IPS DF 6.9 (cell line): ENCODE data around the gene AMZ2.
"Not testable (repeated sequence)": the region's sequence is repeated elsewhere in the genome, so short reads cannot be mapped to it uniquely, and the experiment has no call there.

Source experiments
- DNase-seq: peaks from one replicate; pipeline ENCODE4 v3.0.0-alpha.2; 2013; ENCODE audit warnings: low read depth, low spot score
- H3K27ac ChIP-seq: one replicate; pipeline ENCODE4 v1.5.1; 2013; ENCODE audit warnings: low read length, control low read depth
- H3K27me3 ChIP-seq: 2 replicates; pipeline ENCODE4 v1.6.1; 2013; ENCODE audit warnings: mild to moderate bottlenecking, low read length; ENCODE audit not compliant: control insufficient read depth, insufficient read depth
- H3K36me3 ChIP-seq: 2 replicates; pipeline ENCODE4 v1.6.1; 2013; ENCODE audit warnings: low read length; ENCODE audit not compliant: control insufficient read depth, insufficient read depth
- H3K4me1 ChIP-seq: 2 replicates; pipeline ENCODE4 v1.6.1; 2013; ENCODE audit warnings: low read length; ENCODE audit not compliant: control insufficient read depth, insufficient read depth
- H3K4me3 ChIP-seq: 2 replicates; pipeline ENCODE4 v1.5.1; 2013; ENCODE audit warnings: mild to moderate bottlenecking, low read length
- H3K9me3 ChIP-seq: 2 replicates; pipeline ENCODE4 v1.6.1; 2013; ENCODE audit warnings: low read length, inconsistent platforms; ENCODE audit not compliant: control insufficient read depth, insufficient read depth
- WGBS: extraction: QIAGEN DNeasy Blood & Tissue Kit; methylation state at CpG from one replicate; pipeline ENCODE4 v1.1.7; 2013; ENCODE audit warnings: mixed read lengths, missing lambda C conversion rate; ENCODE audit not compliant: insufficient read length, insufficient coverage; 5-methylcytosine and 5-hydroxymethylcytosine counted together

The AMZ2 gene

DNA sequence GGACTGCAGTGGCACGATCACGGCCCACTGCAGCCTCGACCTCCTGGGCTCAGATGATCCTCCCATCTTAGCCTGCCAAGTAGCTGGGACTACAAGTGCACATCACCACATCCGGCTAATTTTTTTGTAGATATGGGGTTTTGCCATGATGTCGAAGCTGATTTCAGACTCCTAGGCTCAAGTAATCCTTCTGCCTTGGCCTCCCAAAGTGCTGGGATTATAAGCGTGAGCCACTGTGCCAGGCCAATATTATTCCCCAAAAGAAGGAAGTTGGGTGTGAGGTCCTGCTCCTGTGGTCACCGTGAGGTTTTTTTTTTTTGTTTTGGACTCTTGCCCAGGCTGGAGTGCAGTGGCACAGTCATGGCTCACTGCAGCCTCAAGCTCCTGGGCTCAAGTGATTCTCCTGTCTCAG lies 1.5 kb downstream of the AMZ2 start:
- DNase-seq, result no peak
- Histone ChIP-seq H3K27ac (no peak overlapping the region), H3K27me3 (no peaks in the 10 kb centered on the region), H3K4me3 (no peak overlapping the region), H3K9me3 (no peaks in the 10 kb centered on the region), H3K36me3 (no peaks in the 10 kb centered on the region), H3K4me1 (no peaks in the 10 kb centered on the region)
- no CpG with 5 or more reads among the region's 7 CpGs for WGBS

DNA sequence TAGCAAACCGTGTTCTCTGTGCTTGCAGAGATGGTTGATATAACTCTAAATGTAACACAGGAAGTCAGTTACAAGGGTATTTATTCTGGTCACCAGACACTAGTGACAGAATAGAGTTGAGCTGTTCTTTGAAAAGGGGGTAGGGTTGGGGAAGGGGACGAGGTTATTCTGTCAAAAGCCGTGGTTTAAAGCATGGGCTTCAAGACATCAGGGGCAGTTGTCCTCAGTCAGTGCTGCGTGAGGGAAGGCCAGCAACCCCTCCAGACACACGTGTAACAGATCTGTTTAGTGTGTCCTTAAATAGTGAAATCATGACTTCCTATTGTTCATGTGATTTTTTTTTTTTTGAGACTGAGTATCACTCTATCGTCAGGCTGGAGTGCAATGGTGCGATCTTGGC lies 5.6 kb downstream of the AMZ2 start:
- H3K27ac ChIP-seq, H3K27me3 ChIP-seq, DNase-seq, H3K4me3 ChIP-seq, H3K36me3 ChIP-seq, H3K9me3 ChIP-seq, H3K4me1 ChIP-seq: not testable (repeated sequence)
- WGBS, result no CpG with 5 or more reads among the region's 7 CpGs

GRCh38 chr17:68255151-68255550 lies 7.3 kb downstream of the AMZ2 start:
- no peaks in the 10 kb centered on the region for H3K9me3 ChIP-seq
- no peak for DNase-seq
- no CpG with 5 or more reads among the region's 4 CpGs for WGBS
- H3K4me3 ChIP-seq, result no peak overlapping the region
- H3K36me3 ChIP-seq, result no peaks in the 10 kb centered on the region; the same call in 1 of the 2 replicates
- H3K27ac ChIP-seq, result no peak overlapping the region
- no peaks in the 10 kb centered on the region for H3K4me1 ChIP-seq
- H3K27me3 ChIP-seq, result no peaks in the 10 kb centered on the region

DNA sequence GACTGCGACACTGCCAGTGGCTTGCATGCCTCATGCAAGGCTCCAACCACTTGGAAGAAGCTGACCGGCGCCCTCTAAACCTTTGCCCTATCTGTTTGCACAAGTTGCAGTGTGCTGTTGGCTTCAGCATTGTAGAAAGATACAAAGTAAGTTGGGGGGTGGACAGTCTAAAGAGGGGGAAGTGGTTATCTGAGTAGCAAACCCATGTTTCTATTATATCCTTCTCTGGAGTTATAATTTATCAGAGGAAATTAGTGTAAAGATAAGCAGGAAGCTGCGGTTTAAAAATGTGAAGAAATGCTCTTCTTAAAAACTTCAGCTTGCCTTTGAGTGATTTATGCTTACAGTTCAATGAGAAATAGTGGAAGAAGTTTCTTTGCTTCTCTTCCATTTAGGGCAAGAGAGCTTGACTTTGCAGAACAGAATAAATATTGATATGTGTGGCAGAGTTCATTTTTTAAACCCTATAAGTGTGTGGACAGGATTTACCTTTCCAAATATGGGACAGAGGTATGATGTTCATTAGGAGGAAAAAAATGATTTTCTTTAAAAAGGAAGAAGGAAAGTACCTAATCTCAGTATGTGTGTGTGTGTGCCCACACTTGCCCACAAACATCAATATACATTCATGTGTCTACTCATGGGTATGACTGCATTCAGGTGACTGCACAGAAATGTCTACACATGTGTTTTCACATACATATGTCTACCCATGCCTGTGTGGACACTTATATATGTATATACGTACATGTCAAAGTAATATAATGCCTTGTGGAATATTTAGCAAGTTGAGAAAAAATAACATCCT lies 8.1 kb downstream of the AMZ2 start:
- Histone ChIP-seq H3K36me3 (no peaks in the 10 kb centered on the region; the same call in 1 of the 2 replicates), H3K27me3 (no peaks in the 10 kb centered on the region), H3K4me1 (no peaks in the 10 kb centered on the region), H3K9me3 (no peaks in the 10 kb centered on the region), H3K27ac (no peak overlapping the region), H3K4me3 (no peak overlapping the region)
- no peak for DNase-seq
- WGBS, result no CpG with 5 or more reads among the region's 5 CpGs

DNA sequence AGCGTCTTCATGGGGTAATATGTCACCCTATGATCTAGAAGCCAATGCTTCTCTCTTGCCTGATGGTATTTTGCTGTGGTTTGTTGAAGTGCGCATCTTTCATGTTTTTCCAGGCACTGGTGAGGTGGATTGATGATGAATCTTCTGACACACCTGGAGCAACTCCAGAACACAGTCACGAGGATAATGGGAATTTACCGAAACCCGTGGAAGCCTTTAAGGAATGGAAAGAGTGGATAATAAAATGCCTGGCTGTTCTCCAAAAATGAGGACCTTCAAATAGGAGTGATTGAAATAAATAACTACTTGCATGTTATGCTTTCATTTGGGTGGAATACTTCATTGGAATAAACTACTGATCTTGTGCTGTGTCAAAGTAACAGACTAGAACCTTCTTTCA lies 8.9 kb downstream of the AMZ2 start:
- H3K4me1 ChIP-seq, H3K4me3 ChIP-seq, H3K27ac ChIP-seq, H3K36me3 ChIP-seq, H3K9me3 ChIP-seq, DNase-seq, H3K27me3 ChIP-seq: not testable (repeated sequence)
- no CpG with 5 or more reads among the region's 5 CpGs for WGBS

DNA sequence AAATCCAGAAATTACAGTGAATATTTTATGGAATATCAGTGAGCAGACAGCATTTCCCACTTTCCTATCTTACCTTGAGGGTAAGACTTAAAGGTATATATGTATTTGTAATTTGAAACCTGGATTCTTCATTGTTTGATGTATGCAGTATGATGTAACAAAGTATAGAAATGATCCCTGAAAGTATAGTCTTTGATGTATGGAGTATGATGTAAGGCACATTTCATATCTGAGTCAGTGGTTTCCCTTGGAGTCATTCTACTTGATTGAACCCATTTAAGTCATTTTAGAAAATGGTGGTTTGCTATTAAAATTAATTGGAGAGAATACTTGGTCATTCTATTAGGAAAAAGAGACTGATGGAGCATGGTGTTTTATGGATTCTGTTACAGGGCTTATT lies 10.1 kb downstream of the AMZ2 start:
- Histone ChIP-seq H3K27ac (no peak overlapping the region), H3K36me3 (no peaks in the 10 kb centered on the region; the same call in 1 of the 2 replicates), H3K4me1 (no peaks in the 10 kb centered on the region), H3K27me3 (no peaks in the 10 kb centered on the region), H3K9me3 (no peaks in the 10 kb centered on the region), H3K4me3 (no peak overlapping the region)
- DNase-seq, result no peak

- not testable (repeated sequence) for H3K27me3 ChIP-seq, H3K9me3 ChIP-seq, H3K27ac ChIP-seq, H3K4me1 ChIP-seq, DNase-seq, H3K36me3 ChIP-seq
- WGBS, result no CpG with 5 or more reads among the region's 44 CpGs
- H3K4me3 ChIP-seq, result peak overlapping the region; percentile 18; the same call in 1 of the 2 replicates
These were observed 11.2 kb downstream of the AMZ2 start for GRCh38 chr17:68258890-68259647.

- H3K9me3 ChIP-seq, H3K36me3 ChIP-seq, H3K4me3 ChIP-seq, DNase-seq, H3K27me3 ChIP-seq, H3K4me1 ChIP-seq, H3K27ac ChIP-seq: not testable (repeated sequence)
- no CpG with 5 or more reads among the region's 3 CpGs for WGBS
These were observed 11.8 kb downstream of the AMZ2 start for GRCh38 chr17:68259648-68259951.

- H3K27me3 ChIP-seq, result no peaks in the 10 kb centered on the region
- no peaks in the 10 kb centered on the region for H3K9me3 ChIP-seq
- no CpG with 5 or more reads among the region's 9 CpGs for WGBS
- DNase-seq, result no peak
- no peaks in the 10 kb centered on the region; the same call in 1 of the 2 replicates for H3K36me3 ChIP-seq
- no peaks in the 10 kb centered on the region for H3K4me1 ChIP-seq
- H3K27ac ChIP-seq, result no peak overlapping the region
- no peak overlapping the region for H3K4me3 ChIP-seq
These were observed 12.4 kb downstream of the AMZ2 start for GRCh38 chr17:68260051-68260762.

DNA sequence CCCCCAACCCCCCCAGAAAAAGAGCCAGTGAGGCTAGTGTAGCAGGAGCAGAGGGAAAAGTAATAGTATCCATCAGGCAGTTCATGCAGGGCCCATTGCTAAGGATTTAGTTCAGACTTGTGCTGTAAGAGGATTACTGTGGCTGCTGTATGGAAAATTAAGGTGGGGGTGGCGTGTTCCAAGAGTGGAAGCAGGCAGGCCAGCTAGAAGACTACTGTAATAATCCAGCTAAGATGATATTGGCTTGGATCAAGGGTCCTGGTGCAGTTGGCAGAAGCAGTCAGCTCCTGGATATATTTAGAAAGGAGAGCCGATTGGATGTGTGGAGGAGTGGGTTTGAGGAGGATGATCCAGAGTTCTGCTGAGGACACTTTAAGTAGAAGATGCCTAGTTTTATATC lies 14.6 kb downstream of the AMZ2 start:
- H3K36me3 ChIP-seq, H3K9me3 ChIP-seq, H3K4me1 ChIP-seq, H3K27me3 ChIP-seq, H3K27ac ChIP-seq, DNase-seq, H3K4me3 ChIP-seq: not testable (repeated sequence)
- no CpG with 5 or more reads among the region's 2 CpGs for WGBS
